Left renal cortex interstitium (tissue), 4 donors: ENCODE data around the gene DEDD2. TPM values are rescaled to one million over a fixed set of nuclear protein-coding genes. Genes with fewer than 3 reads are reported as not detected.

ENCODE experiments used
- DNase-seq, 4 donors: peaks; one replicate each; pipeline ENCODE4 v3.0.0-alpha.2; 2013; ENCODE audit warnings: low read depth in 4 of 4, low spot score in 2 of 4, missing footprints in 1 of 4
- polyA plus RNA-seq, 4 donors: library from polyadenylated mRNA; unstranded; fragments of 120-200 nt; gene quantifications; one replicate each; pipeline ENCODE4 v1.2.1, GENCODE V29; 2013; ENCODE audit not compliant: insufficient read length in 4 of 4

The DEDD2 gene
- polyA plus RNA-seq, 4 donors, result 22.6 to 36.7 (median 28.8) TPM

GRCh38 chr19:42175952-42176648, 41.4 kb downstream of the DEDD2 start:
- no peak for DNase-seq

- DNase-seq, result no peak
These were observed 42.3 kb downstream of the DEDD2 start for GRCh38 chr19:42174958-42175734.

GRCh38 chr19:42174188-42174587, 43.3 kb downstream of the DEDD2 start:
- no peak for DNase-seq

GRCh38 chr19:42173695-42174094, 43.8 kb downstream of the DEDD2 start:
- no peak for DNase-seq

GRCh38 chr19:42172261-42172660, 45.2 kb downstream of the DEDD2 start:
- no peak for DNase-seq

- no peak for DNase-seq
These were observed 46.8 kb downstream of the DEDD2 start for GRCh38 chr19:42170715-42171114.

- no peak for DNase-seq
These were observed 47.7 kb downstream of the DEDD2 start for GRCh38 chr19:42169486-42170413.

GRCh38 chr19:42168206-42168605, 49.3 kb downstream of the DEDD2 start:
- no peak for DNase-seq

GRCh38 chr19:42166316-42166715, 51.2 kb downstream of the DEDD2 start:
- no peak for DNase-seq

- DNase-seq, result no peak
These were observed 52.3 kb downstream of the DEDD2 start for GRCh38 chr19:42165146-42165545.

- no peak for DNase-seq
These were observed 55.7 kb downstream of the DEDD2 start for GRCh38 chr19:42161616-42162263.

GRCh38 chr19:42159942-42160341, 57.5 kb downstream of the DEDD2 start:
- DNase-seq, result no peak

- no peak for DNase-seq
These were observed 58.6 kb downstream of the DEDD2 start for GRCh38 chr19:42158926-42159325.

- no peak for DNase-seq
These were observed 60.9 kb downstream of the DEDD2 start for GRCh38 chr19:42156571-42156970.

- no peak for DNase-seq
These were observed 61.7 kb downstream of the DEDD2 start for GRCh38 chr19:42155796-42156195.

GRCh38 chr19:42154471-42155323, 62.8 kb downstream of the DEDD2 start:
- DNase-seq, result no peak

- no peak for DNase-seq
These were observed 63.6 kb downstream of the DEDD2 start for GRCh38 chr19:42153672-42154433.

GRCh38 chr19:42152910-42153671, 64.4 kb downstream of the DEDD2 start:
- DNase-seq, result no peak
